Embryonic facial prominence (tissue), 1 donor: ENCODE results near the gene PDE6D.

ENCODE experiments used
- DNase-seq: peaks from one replicate; pipeline ENCODE4 v3.0.0-alpha.2; 2016; ENCODE audit errors: extremely low spot score

PDE6D gene

DNA sequence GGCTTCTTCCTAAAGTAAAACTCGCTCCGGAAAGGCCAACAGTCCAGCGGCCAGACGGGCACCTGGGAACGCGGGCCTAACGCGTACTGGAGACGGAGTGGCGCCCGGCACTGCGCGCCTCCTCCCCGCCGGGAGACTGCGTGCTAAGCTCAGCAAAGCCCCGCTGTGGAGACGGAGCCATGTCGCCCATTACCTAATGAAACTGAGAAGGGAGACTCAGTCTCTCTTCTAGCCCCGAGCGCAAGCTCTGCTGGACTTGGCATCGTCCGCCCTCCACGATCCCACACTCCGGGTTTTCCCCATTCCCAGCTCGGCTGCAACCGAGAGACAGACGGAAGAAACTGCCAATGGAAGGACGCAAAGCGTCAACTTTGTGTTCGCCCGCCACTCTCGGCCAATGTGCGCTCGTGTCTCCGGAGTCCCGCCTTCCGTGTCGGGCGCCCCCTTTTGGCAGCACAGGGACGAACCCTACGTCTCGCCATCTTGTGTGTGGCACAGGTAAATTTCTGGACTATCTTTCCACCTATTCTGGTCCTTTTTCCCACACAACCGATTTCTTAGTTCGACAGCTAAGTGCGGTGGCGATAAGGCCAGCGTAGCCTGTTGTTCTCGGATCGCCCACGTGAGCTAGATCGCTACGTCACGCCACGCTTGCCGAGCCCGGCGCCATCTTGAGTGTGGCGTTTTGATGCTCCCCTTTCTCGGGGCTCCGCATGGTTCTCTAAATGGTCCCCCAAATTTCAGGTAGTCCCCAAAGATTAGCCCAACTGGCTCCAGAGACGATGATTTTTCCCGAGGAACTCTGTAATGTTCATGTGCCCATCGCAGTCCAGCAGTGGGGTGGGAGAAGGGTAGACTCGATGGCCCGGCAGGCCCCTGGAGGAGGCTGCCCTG is 74.1 kb downstream of the PDE6D start:
- peak; percentile 98 for DNase-seq

DNA sequence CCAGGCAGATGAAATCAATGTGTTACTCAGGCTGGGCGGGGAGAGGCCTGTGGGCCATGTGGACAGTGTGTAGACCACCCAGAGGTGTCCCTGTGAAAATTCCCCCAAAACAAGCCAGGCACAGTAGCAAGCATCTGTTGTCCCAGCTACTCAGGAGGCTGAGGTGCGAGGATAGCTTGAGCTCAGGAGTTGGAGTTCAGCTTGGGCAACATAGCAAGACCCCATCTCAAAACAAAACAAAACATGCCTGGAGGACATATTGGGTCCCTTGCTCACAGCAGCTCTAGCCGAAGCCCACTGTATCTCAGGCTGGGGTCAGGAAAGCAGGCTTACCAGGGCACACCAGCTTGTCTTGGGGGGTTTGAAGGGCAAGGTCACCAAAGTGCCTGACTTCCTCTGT is 77.1 kb downstream of the PDE6D start:
- no peak for DNase-seq

GRCh38 chr2:231701456-231702373 is 79.4 kb downstream of the PDE6D start:
- DNase-seq = no peak

- no peak for DNase-seq
Measured at GRCh38 chr2:231699006-231699405, 82.1 kb downstream of the PDE6D start.

- no peak for DNase-seq
Measured at GRCh38 chr2:231696004-231696367, 85.1 kb downstream of the PDE6D start.

DNA sequence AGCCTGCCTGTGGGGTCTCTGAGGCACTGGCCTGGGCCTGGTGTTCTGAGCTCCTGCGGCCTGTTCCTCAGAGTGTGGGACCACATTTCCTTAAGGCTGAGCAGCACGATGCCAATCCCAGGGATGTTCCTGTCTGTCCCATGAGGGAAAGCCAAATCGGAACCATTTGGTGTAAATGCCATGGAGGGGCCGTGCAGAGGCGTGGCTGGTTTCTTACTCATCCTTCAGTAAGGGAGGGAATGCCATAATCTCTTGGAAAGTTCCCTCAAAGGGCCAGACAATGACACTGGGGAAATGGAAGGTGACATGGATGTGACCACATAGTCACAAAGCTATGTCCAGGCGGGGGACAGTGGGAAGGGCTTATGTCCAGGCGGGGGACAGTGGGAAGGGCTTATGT is 87.1 kb downstream of the PDE6D start:
- no peak for DNase-seq

DNA sequence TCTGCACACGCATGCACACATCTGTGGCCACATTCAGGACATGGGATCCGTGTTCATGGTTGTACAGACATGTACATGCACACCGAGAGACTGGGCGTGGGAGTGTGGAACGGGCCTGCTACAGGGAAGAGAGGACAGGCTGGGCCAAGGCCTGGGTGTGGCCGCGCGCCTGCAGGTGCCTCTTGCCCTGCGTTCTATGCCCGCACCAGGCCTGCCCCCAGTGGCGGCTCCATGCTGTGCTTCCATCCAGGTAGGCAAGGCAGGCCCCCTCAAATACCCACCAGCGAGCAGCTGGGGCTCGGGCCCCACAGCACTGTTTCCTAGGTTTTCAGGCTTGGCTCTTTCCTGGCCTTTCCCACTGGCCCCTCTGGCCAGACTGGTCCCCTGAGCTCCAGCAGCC is 88.2 kb downstream of the PDE6D start:
- no peak for DNase-seq

DNA sequence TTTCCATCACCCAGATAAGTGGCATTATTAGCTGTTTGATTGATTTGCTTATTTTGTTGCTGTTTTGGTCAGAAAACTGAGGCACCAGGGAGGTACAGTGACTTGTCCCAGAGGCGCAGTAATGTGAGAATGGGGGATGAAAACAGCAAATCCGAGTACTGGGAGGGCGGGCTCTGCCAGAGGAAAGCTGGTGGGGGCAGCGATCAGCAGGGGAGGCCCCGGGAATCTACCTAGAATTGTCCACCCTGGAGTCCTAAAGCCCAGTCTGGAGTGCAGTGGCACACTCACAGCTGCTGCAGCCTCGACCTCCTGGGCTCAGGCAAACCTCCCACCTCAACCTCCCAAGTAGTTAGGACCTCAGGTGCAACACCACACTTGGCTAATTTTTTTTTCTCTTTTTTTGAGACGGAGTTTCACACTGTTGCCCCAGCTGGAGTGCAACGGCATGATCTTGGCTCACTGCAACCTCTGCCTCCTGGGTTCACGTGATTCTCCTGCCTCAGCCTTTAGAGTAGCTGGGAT is 89.8 kb downstream of the PDE6D start:
- DNase-seq = no peak

DNA sequence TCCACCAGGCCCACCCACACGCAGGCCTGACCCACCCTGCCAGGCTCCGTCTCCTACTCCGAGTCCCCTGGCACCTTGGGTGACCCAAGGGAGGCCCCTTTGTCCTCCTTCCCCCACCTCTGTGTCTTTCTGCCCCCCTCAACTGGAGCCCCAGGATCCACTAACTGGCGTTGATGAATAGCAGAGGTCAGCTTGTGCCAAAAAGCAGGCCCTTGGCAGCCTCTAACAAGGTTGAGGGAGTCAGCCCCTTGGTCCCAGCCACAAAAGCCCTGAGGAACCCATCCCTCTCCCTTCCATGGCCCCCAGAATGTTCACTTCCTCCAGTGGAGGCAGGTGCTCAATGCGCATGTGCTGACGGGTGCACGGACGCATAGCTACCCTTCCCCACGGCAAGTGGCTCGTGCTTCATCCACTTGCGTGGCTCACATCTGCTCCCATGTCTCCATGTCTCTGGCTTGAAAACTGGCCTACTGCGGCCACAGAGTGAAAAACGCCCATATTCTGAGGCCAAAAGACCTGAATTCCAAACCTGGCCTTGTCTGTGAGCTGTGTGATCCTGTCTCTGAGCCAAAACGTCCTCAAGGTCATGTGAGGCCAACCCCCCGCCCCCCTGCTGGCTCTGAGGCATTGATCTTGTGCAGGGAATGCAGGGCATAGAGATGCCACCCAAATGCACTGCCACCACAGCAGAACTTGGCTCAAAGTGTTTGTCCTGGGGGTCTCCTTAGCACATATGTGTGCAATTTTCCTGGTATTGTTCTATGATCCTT is 91.8 kb downstream of the PDE6D start:
- DNase-seq = no peak

- no peak for DNase-seq
Measured at GRCh38 chr2:231688719-231689118, 92.4 kb downstream of the PDE6D start.

DNA sequence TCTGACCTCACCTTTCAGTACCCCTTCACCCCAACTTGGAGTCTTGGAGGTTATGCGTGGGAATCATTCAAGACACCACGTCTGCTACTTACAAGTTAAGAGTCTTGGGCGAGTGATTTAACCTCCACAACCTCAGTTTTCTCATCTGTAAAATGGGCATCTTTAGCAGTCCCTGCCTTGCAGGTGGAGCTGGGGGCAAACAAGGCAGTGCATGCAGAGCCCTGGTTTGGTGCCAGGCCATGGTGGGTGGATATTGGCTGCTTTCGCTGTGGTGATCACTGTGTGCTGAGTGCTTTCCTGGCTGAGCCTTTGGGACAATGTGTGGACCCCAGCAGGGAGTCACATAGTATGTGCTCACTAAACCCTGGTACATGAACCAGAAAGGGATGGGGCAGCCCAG is 93.1 kb downstream of the PDE6D start:
- no peak for DNase-seq

DNA sequence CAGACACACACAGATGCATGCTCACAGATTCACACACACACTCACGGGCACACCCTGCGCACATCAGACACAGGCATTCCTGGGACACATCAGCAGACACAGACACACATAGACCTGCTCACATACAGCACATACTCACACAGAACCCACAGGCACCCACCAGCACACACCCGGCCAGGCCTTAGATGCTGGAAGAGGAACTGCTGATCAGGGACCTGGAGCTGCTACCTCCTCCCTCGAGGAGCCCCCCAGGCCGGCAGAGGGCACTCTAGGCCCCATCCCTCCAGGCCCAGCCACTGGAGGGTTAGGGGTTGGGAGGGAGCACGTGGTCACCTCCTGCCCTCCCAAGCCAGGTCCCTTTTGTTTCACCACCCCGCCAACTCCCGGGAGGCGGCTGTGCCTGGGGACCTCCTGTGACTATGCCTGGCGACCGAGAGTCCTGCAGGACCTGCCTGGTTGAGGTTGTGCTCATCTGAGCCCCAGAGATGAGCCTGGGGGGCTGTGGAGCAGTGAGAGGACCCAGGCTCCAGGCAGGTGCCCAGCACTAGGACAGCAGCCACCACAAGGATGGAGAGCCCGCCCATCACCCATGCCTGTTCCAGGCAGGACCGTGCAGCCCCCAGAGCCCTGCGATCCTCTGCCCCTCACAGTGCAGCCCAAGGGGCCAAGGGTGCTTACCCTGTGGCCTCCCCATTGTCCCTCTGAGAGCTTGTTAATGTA is 93.8 kb downstream of the PDE6D start:
- DNase-seq = no peak

DNA sequence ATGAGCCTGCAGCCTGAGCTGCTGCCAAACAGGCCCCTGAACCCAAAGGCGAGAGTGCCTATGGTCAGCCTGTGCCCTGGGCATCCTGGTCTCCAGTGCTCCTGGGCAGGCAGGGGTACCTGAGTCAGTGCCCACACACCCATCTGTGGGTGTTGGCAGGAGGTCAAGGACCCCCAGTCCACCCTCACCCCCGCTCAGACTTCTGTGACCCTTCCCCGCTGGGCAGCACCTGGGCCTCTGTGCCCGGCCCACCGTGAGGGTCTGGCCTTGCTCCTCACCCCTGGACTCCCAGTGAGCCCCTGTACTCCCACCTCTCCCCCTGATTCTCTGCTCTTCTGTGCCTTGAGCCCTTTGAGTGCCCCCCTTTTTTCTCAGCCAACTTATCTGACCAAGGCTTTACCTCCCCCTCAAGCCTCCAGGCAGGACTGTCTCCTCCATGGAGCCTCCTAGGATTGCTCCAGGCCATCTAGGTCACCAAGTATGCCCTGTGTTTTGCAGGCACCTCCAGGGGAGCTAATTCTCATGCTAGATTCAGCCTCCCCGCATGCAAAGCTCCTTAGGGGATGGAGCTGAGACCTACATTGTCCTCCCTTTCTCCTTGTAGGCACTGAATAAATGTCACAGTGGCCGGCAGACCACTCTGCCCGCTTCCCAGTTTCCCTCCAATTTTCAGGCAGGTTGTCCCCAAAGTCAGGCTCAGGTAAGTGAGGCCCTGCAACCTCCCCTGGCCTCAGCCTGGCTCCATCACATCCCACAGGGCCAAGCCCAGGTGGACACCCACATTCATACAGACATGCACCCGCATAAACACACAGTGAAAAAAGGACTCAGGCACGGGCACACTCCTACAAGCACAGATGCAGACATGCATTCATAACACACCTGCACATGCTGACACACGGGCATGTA is 94.6 kb downstream of the PDE6D start:
- DNase-seq = no peak

DNA sequence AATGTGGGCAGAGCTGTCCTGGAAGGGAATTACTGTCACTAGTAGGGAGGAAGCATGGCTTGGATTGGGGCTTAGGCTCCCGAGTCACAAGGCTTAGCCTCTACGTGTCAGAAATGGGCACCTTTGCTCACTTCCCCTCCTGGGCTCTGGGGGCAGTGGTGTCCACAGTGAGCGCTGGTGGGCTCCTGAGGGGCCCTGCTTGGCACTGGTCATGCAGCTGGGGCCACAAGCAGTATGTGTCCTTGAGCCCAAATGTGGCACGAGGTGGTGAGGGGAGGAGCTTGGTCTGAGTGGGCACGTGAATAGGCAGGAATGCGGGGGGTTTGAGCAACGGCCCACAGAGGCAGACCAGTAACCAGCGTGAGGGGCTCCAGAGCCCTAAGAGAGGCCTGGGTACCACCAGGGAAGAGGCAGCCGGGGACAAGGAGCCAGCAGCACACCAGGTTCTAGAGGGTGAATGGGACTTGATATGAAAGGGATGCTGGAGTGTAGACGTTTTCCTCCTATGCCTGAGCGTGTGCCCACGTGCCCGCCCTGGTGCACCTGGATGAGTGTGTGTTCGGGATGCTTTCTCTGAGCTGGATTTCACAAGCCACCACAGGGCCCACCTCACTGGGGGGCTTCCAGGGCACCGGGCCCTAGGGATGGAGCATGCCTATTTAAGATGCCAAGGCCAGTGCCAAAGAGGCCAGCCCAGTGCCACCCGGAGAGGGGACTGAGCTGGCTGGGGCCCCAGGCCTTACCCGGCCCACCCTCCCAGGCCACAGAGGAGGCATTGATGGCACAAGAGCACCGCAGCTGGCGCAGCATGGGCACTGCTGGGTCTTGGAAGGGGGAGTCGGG is 95.5 kb downstream of the PDE6D start:
- DNase-seq = no peak

GRCh38 chr2:231684314-231685223 is 96.5 kb downstream of the PDE6D start:
- DNase-seq = no peak

- no peak for DNase-seq
Measured at GRCh38 chr2:231683292-231684235, 97.5 kb downstream of the PDE6D start.
